Activated CD4-positive, CD25-positive, alpha-beta regulatory T cell treated with anti-CD3 and anti-CD28 coated beads, Interleukin-2, amount 50 U/mL, for 24 hours (primary cell): ENCODE measurements around the gene NME1.
A peak's percentile ranks its signal among the peaks of the same experiment; 100 is the strongest.

ENCODE experiments used
- ATAC-seq, 2 donors: fragments of 150-1000 bp; cut with Tn5 transposase; one replicate each; pipeline ENCODE4 v1.10.0; 2021; ENCODE audit warnings: mild to moderate bottlenecking in 1 of 2, moderate library complexity in 1 of 2

Gene NME1

DNA sequence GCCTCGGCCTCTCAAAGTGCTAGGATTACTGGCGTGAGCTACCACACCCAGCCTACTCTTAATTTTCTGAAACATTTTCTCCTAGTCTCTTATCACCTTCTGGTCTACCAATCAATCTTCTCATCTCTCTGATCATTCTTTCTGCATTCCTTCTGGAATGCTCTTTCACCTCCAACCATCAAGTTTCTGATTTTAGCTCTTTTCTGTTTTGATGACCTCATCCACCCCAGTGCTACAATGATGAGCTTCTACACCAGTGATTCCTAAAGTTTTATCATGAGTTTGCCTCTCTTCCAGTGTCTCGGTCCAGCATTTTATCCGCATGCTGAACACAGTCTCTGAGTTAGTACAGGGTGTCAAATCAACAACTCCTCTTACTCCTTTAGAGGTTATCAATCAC lies 44.4 kb downstream of the NME1 start:
- no peak for ATAC-seq

- ATAC-seq, result peak in 1 of 2 donors; percentile 48
Observed at GRCh38 chr17:51200295-51200694, 46.9 kb downstream of the NME1 start.

DNA sequence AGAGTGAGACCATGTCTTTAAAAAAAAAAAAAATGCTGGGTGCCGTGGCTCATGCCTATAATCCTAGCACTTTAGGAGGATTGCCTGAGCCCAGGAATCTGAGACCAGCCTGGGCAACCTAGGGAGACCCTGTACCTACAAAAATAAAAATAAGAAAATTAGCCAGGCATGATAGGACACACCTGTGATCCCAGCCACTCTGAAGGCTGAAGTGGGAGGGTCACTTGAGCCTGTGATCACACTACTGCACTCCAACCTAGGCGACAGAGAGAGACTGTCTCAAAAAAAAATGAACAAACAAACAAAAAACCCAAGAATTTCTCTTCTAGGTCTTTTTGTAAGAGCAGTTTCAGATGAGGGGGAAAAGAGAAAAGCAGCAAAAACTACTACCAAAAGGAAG lies 47.5 kb downstream of the NME1 start:
- no peak for ATAC-seq

GRCh38 chr17:51203838-51204237 lies 50.5 kb downstream of the NME1 start:
- no peak for ATAC-seq
